PC-3 (cell line): Measurements from ENCODE around the gene CCNE1.

ENCODE experiments used
- EZH2 ChIP-seq: fragments of 300-600 bp; sonication (generic); IDR thresholded peaks from one replicate; pipeline ENCODE4 v1.6.1; 2017; ENCODE audit warnings: antibody characterized with exemption, mild to moderate bottlenecking, low read length; ENCODE audit not compliant: unreplicated experiment
- TF ChIP-seq, protein P1 (sequence below): fragments of 300-600 bp; sonication (generic); conservative IDR thresholded peaks from 2 replicates; pipeline ENCODE4 v1.5.1; 2017; ENCODE audit warnings: antibody characterized with exemption, low read depth, mild to moderate bottlenecking, low read length

DNA sequence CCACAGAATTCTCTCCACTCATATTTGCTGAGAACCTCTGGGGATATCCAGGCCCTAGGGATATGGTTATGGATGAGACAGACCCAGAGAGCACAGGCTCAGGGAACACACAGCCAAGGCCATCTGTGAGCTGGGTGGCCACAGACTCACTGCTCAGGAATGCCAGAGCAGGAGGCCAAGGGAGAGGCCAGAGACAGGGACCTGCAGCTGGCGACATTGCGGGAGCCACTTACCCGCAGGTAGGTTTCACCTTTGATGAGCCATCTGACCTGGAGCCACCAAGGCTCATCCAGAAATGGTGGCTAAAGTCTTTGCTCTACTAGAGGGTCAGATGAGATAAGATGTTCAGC is 29.4 kb downstream of the CCNE1 start:
- TF ChIP-seq, protein P1, sequence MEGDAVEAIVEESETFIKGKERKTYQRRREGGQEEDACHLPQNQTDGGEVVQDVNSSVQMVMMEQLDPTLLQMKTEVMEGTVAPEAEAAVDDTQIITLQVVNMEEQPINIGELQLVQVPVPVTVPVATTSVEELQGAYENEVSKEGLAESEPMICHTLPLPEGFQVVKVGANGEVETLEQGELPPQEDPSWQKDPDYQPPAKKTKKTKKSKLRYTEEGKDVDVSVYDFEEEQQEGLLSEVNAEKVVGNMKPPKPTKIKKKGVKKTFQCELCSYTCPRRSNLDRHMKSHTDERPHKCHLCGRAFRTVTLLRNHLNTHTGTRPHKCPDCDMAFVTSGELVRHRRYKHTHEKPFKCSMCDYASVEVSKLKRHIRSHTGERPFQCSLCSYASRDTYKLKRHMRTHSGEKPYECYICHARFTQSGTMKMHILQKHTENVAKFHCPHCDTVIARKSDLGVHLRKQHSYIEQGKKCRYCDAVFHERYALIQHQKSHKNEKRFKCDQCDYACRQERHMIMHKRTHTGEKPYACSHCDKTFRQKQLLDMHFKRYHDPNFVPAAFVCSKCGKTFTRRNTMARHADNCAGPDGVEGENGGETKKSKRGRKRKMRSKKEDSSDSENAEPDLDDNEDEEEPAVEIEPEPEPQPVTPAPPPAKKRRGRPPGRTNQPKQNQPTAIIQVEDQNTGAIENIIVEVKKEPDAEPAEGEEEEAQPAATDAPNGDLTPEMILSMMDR: no peak
- TF ChIP-seq EZH2: no peak
